IMR-90 (cell line): ENCODE data around the gene DCC. TPM values are rescaled to one million over a fixed set of nuclear protein-coding genes. Genes with fewer than 3 reads are reported as not detected.

Experiments
- ATAC-seq: fragments of 200-7000 bp; cut with Tn5 transposase; 2 replicates; pipeline ENCODE4 v1.9.1; 2020; ENCODE audit warnings: low read depth, mild to moderate bottlenecking, moderate library complexity
- BruUV-seq: library from RNA; stranded (reverse); fragments of 400-500 nt; replicated peaks from 2 replicates; lab custom pipeline; 2021; lab: Mats Ljungman, UMichigan
- CTCF ChIA-PET: fragments of 300-600 bp; formaldehyde crosslinking; extraction: SDS; loops from one replicate; lab custom pipeline; 2021; ENCODE audit warnings: antibody characterized with exemption; lab: Yijun Ruan, JAX
- POLR2A ChIA-PET: fragments of 300-600 bp; sonication (Branson Sonifier 250); formaldehyde crosslinking; loops from one replicate; lab custom pipeline; 2022; ENCODE audit warnings: antibody characterized with exemption; ENCODE audit not compliant: unreplicated experiment; lab: Charles Lee
- DNase-seq: peaks from one replicate; pipeline ENCODE4 v3.0.0; 2013
- H2AFZ ChIP-seq: replicated peaks from 2 replicates; pipeline ENCODE3; 2013; ENCODE audit warnings: low read length, mild to moderate bottlenecking; ENCODE audit not compliant: poor library complexity
- H2AK5ac ChIP-seq: 2 replicates; pipeline ENCODE4 v1.6.1; 2013; ENCODE audit warnings: low read depth, low read length, inconsistent platforms
- H2AK9ac ChIP-seq: replicated peaks from 2 replicates; pipeline ENCODE3; 2013; ENCODE audit warnings: mild to moderate bottlenecking, low read depth, low read length, moderate library complexity; ENCODE audit not compliant: poor library complexity
- H2BK120ac ChIP-seq: 2 replicates; pipeline ENCODE4 v1.6.1; 2013; ENCODE audit warnings: low read depth, low read length, inconsistent platforms
- H2BK15ac ChIP-seq: 3 replicates; pipeline ENCODE4 v1.6.1; 2013; ENCODE audit warnings: low read depth, low read length, inconsistent platforms
- H2BK20ac ChIP-seq: 2 replicates; pipeline ENCODE4 v1.6.1; 2013; ENCODE audit warnings: low read depth, mild to moderate bottlenecking, inconsistent platforms, low read length, moderate library complexity
- H2BK5ac ChIP-seq: 2 replicates; pipeline ENCODE4 v1.6.1; 2013; ENCODE audit warnings: mild to moderate bottlenecking, low read depth, low read length, inconsistent platforms; ENCODE audit not compliant: poor library complexity, severe bottlenecking
- H3K14ac ChIP-seq: replicated peaks from 2 replicates; pipeline ENCODE4 v1.6.1; 2013; ENCODE audit warnings: low read depth, low read length, inconsistent platforms
- H3K18ac ChIP-seq: 2 replicates; pipeline ENCODE4 v1.6.1; 2013; ENCODE audit warnings: low read depth, low read length, control low read depth
- H3K23ac ChIP-seq: 2 replicates; pipeline ENCODE4 v1.6.1; 2013; ENCODE audit warnings: low read depth, low read length, inconsistent platforms
- H3K27ac ChIP-seq: 2 replicates; pipeline ENCODE4 v1.5.1; 2013; ENCODE audit warnings: mild to moderate bottlenecking, control low read depth, low read length; ENCODE audit not compliant: insufficient read depth
- H3K27me3 ChIP-seq: 2 replicates; pipeline ENCODE4 v1.6.1; 2013; ENCODE audit warnings: low read length; ENCODE audit not compliant: control insufficient read depth, insufficient read depth
- H3K36me3 ChIP-seq: 2 replicates; pipeline ENCODE4 v1.6.1; 2013; ENCODE audit warnings: low read length, mixed read lengths; ENCODE audit not compliant: control insufficient read depth, insufficient read depth
- H3K4ac ChIP-seq: 2 replicates; pipeline ENCODE4 v1.6.1; 2013; ENCODE audit warnings: low read depth, low read length, inconsistent platforms
- H3K4me1 ChIP-seq: 2 replicates; pipeline ENCODE4 v1.6.1; 2013; ENCODE audit warnings: low read length, mixed read lengths; ENCODE audit not compliant: control insufficient read depth, insufficient read depth
- H3K4me2 ChIP-seq: 2 replicates; pipeline ENCODE4 v1.6.1; 2013; ENCODE audit warnings: low read depth, mild to moderate bottlenecking, control low read depth, low read length, moderate library complexity
- H3K4me3 ChIP-seq: 2 replicates; pipeline ENCODE4 v1.5.1; 2013; ENCODE audit warnings: low read depth, mild to moderate bottlenecking, control low read depth, low read length, moderate library complexity; ENCODE audit not compliant: insufficient read depth
- H3K56ac ChIP-seq: 2 replicates; pipeline ENCODE4 v1.6.1; 2013; ENCODE audit warnings: low read length, inconsistent platforms; ENCODE audit not compliant: insufficient read depth; ENCODE audit errors: extremely low read depth
- H3K79me1 ChIP-seq, 2 experiments: 2 replicates each; pipeline ENCODE4 v1.6.1; 2013; ENCODE audit warnings: low read length in 2 of 2, inconsistent platforms in 1 of 2, low read depth in 1 of 2
- H3K9ac ChIP-seq: 2 replicates; pipeline ENCODE4 v1.6.1; 2013; ENCODE audit warnings: low read depth, low read length, control low read depth
- H3K9me1 ChIP-seq: 2 replicates; pipeline ENCODE4 v1.6.1; 2013; ENCODE audit warnings: low read length, inconsistent platforms; ENCODE audit not compliant: insufficient read depth
- H3K9me3 ChIP-seq: 2 replicates; pipeline ENCODE4 v1.6.1; 2013; ENCODE audit warnings: low read length; ENCODE audit not compliant: control insufficient read depth, insufficient read depth
- H4K20me1 ChIP-seq: 2 replicates; pipeline ENCODE4 v1.6.1; 2013; ENCODE audit warnings: low read length, inconsistent platforms; ENCODE audit not compliant: insufficient read depth
- H4K5ac ChIP-seq: 2 replicates; pipeline ENCODE4 v1.6.1; 2013; ENCODE audit warnings: mild to moderate bottlenecking, low read depth, low read length, control low read depth
- H4K8ac ChIP-seq, 2 experiments: 2 replicates each; pipeline ENCODE4 v1.6.1; 2013; ENCODE audit warnings: low read depth in 2 of 2, low read length in 2 of 2, control low read depth in 1 of 2, inconsistent platforms in 1 of 2
- H4K91ac ChIP-seq: 2 replicates; pipeline ENCODE4 v1.6.1; 2013; ENCODE audit warnings: low read depth, low read length, inconsistent platforms; ENCODE audit not compliant: insufficient read depth
- BHLHE40 ChIP-seq: fragments of 150-350 bp; IDR thresholded peaks from 2 replicates; pipeline ENCODE4 v1.6.1; 2016; ENCODE audit warnings: mild to moderate bottlenecking, low read depth, low read length
- CEBPB ChIP-seq: IDR thresholded peaks from 2 replicates; pipeline ENCODE4 v1.6.1; 2012; ENCODE audit warnings: low read depth, low read length, improper control_type of control experiment
- CHD1 ChIP-seq: IDR thresholded peaks from 2 replicates; pipeline ENCODE4 v1.6.1; 2012; ENCODE audit warnings: low read depth, low read length, improper control_type of control experiment
- MAZ ChIP-seq: IDR thresholded peaks from 2 replicates; pipeline ENCODE4 v1.6.1; 2012; ENCODE audit warnings: low read depth, mild to moderate bottlenecking, low read length, improper control_type of control experiment, moderate library complexity, borderline replicate concordance
- MXI1 ChIP-seq: IDR thresholded peaks from 2 replicates; pipeline ENCODE4 v1.6.1; 2012; ENCODE audit warnings: low read depth, mild to moderate bottlenecking, low read length, moderate library complexity, borderline replicate concordance
- POLR2A ChIP-seq: IDR thresholded peaks from 2 replicates; pipeline ENCODE4 v1.6.1; 2012; ENCODE audit warnings: mild to moderate bottlenecking, low read depth, low read length
- RFX5 ChIP-seq: IDR thresholded peaks from 2 replicates; pipeline ENCODE4 v1.8.0; 2012; ENCODE audit warnings: low read depth, mild to moderate bottlenecking, low read length, moderate library complexity
- WGBS, 2 experiments: methylation state at CpG; one replicate each; pipeline versions ENCODE4 v1.1.5 to v1.1.7; 2013; ENCODE audit warnings: missing lambda C conversion rate in 2 of 2; ENCODE audit not compliant: insufficient read length in 1 of 2; ENCODE audit errors: extremely low coverage in 2 of 2; 5-methylcytosine and 5-hydroxymethylcytosine counted together
- dilution Hi-C: fragments of 300-500 bp; cut with HindIII; formaldehyde crosslinking; loops from one replicate; pipeline ENCODE4 v1.14.3; 2018; ENCODE audit warnings: low sequenced_read_pairs; ENCODE audit not compliant: unreplicated experiment
- in situ Hi-C: fragments of 300-500 bp; cut with MboI; formaldehyde crosslinking; loops from 3 replicates; pipeline ENCODE4 v1.14.3; 2019; ENCODE audit warnings: low sequenced_read_pairs, inconsistent platforms, mixed read lengths
- intact Hi-C: fragments of 100-400 bp; cut with micrococcal nuclease; formaldehyde crosslinking; loops from 2 replicates; pipeline ENCODE4 v1.10.0; 2022
- polyA plus RNA-seq, 3 experiments: library from polyadenylated mRNA; depleted of rRNA; stranded (reverse); fragments of >200 nt; gene quantifications; 2 replicates each; pipeline ENCODE4 v1.2.3, GENCODE V29; 2012; ENCODE audit warnings: low replicate concordance in 1 of 3
- total RNA-seq: library from RNA; depleted of rRNA; stranded (reverse); fragments of >200 nt; gene quantifications from 2 replicates; pipeline ENCODE4 v1.2.3, GENCODE V29; 2012
- TF ChIP-seq, protein P1 (sequence below): fragments of 150-350 bp; IDR thresholded peaks from 2 replicates; pipeline ENCODE4 v1.6.1; 2017; ENCODE audit warnings: mild to moderate bottlenecking, antibody characterized with exemption, low read length, low read depth
- TF ChIP-seq, protein P2 (sequence below): conservative IDR thresholded peaks from 2 replicates; pipeline ENCODE4 v1.5.1; 2012; ENCODE audit warnings: mild to moderate bottlenecking, low read depth, low read length, improper control_type of control experiment

Gene DCC
- total and polyA plus RNA-seq, 2 of the 4 experiments (the other 2 are of a cell fraction), result 0.31 to 0.54 TPM

DNA sequence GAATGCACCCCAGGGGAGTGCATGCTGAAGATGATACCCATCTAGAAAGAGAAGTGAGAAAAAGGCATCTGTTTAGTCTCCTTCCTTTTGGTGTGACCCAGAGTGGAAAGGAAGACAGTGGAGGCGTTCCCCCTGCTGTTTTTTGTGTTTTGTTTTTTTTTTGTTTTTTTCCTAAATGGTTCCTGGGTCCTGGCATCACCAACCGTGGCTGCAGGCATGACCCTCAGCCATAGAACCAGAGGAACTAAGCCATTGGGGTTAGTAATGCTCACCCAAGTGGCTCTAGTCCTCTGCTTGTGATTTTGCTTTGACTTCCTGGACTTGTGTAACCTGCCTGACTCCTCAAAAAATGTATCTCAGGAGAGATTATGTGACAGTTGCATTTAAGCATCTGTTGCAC lies 451.3 kb downstream of the DCC start:
- BruUV-seq, result no TSS peak
- no peak overlapping the region for H2BK5ac ChIP-seq
- no peak for DNase-seq
- H3K9me3 ChIP-seq, result peaks cover 16% of the 10 kb centered on the region
- H4K8ac ChIP-seq, result no peak overlapping the region
- no peak overlapping the region for H2AFZ ChIP-seq
- H2AK9ac ChIP-seq, result no peak overlapping the region
- no peak overlapping the region for H3K4me2 ChIP-seq
- ChIA-PET POLR2A (no interaction called here), CTCF (no interaction called here)
- H2BK120ac ChIP-seq, result no peak overlapping the region
- no peak overlapping the region for H3K9ac ChIP-seq
- H2BK15ac ChIP-seq, result no peak overlapping the region
- no peak overlapping the region for H3K18ac ChIP-seq
- H4K5ac ChIP-seq, result no peak overlapping the region
- no peak overlapping the region for H3K14ac ChIP-seq
- no peak overlapping the region for H4K91ac ChIP-seq
- dilution Hi-C loops (no loop called here), intact Hi-C loops (no loop called here), in situ Hi-C loops (no loop called here)
- H3K4ac ChIP-seq, result no peak overlapping the region
- H2BK20ac ChIP-seq, result no peak overlapping the region
- no peaks in the 10 kb centered on the region for H3K9me1 ChIP-seq
- H3K27me3 ChIP-seq, result no peaks in the 10 kb centered on the region
- no peak overlapping the region for H3K27ac ChIP-seq
- H3K36me3 ChIP-seq, result no peaks in the 10 kb centered on the region
- WGBS, 2 experiments, result no CpG with 5 or more reads among the region's 2 CpGs
- H3K23ac ChIP-seq, result no peak overlapping the region
- no peaks in the 10 kb centered on the region for H3K4me1 ChIP-seq
- H3K4me3 ChIP-seq, result no peak overlapping the region
- TF ChIP-seq CEBPB, result no peak
- TF ChIP-seq MXI1, result no peak
- TF ChIP-seq, protein P1, sequence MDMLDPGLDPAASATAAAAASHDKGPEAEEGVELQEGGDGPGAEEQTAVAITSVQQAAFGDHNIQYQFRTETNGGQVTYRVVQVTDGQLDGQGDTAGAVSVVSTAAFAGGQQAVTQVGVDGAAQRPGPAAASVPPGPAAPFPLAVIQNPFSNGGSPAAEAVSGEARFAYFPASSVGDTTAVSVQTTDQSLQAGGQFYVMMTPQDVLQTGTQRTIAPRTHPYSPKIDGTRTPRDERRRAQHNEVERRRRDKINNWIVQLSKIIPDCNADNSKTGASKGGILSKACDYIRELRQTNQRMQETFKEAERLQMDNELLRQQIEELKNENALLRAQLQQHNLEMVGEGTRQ, result no peak
- TF ChIP-seq MAZ, result no peak
- TF ChIP-seq CHD1, result no peak
- TF ChIP-seq BHLHE40, result no peak
- TF ChIP-seq RFX5, result no peak
- no peak for TF ChIP-seq POLR2A
- TF ChIP-seq, protein P2, sequence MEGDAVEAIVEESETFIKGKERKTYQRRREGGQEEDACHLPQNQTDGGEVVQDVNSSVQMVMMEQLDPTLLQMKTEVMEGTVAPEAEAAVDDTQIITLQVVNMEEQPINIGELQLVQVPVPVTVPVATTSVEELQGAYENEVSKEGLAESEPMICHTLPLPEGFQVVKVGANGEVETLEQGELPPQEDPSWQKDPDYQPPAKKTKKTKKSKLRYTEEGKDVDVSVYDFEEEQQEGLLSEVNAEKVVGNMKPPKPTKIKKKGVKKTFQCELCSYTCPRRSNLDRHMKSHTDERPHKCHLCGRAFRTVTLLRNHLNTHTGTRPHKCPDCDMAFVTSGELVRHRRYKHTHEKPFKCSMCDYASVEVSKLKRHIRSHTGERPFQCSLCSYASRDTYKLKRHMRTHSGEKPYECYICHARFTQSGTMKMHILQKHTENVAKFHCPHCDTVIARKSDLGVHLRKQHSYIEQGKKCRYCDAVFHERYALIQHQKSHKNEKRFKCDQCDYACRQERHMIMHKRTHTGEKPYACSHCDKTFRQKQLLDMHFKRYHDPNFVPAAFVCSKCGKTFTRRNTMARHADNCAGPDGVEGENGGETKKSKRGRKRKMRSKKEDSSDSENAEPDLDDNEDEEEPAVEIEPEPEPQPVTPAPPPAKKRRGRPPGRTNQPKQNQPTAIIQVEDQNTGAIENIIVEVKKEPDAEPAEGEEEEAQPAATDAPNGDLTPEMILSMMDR, result no peak
- H3K56ac ChIP-seq, result no peak overlapping the region
- H2AK5ac ChIP-seq, result no peak overlapping the region
- H4K20me1 ChIP-seq, result no peaks in the 10 kb centered on the region
- H3K79me1 ChIP-seq, result no peaks in the 10 kb centered on the region
- no peak for ATAC-seq
